Ovary (tissue), 3 donors: Measurements from ENCODE around the gene CD3E.

Source experiments
- CTCF ChIP-seq, 3 donors: fragments of 450-650 bp in 2 of 3; fragments of 200-600 bp in 1 of 3; IDR thresholded peaks; one replicate each; pipeline versions ENCODE4 v1.5.1 to v1.8.0; 2016 to 2022; ENCODE audit warnings: antibody characterized with exemption in 3 of 3, mild to moderate bottlenecking in 1 of 3
- POLR2A ChIP-seq: fragments of 450-650 bp; IDR thresholded peaks from one replicate; pipeline ENCODE4 v1.6.1; 2017; ENCODE audit warnings: antibody characterized with exemption, mild to moderate bottlenecking, moderate library complexity
- donor health status: DM: no; HTN: no; CAD: no.

GRCh38 chr11:118286545-118286944, 18.0 kb upstream of the CD3E start:
- TF ChIP-seq CTCF (IDR thresholded peaks at IDR 0.05): no peak
- no peak for TF ChIP-seq POLR2A
